ENCODE results near the gene CPVL. TPM values are rescaled to one million over a fixed set of nuclear protein-coding genes. Genes with fewer than 3 reads are reported as not detected.

Gene CPVL
- total RNA-seq, 1 experiment from 2014 or later = 26.9 TPM

DNA sequence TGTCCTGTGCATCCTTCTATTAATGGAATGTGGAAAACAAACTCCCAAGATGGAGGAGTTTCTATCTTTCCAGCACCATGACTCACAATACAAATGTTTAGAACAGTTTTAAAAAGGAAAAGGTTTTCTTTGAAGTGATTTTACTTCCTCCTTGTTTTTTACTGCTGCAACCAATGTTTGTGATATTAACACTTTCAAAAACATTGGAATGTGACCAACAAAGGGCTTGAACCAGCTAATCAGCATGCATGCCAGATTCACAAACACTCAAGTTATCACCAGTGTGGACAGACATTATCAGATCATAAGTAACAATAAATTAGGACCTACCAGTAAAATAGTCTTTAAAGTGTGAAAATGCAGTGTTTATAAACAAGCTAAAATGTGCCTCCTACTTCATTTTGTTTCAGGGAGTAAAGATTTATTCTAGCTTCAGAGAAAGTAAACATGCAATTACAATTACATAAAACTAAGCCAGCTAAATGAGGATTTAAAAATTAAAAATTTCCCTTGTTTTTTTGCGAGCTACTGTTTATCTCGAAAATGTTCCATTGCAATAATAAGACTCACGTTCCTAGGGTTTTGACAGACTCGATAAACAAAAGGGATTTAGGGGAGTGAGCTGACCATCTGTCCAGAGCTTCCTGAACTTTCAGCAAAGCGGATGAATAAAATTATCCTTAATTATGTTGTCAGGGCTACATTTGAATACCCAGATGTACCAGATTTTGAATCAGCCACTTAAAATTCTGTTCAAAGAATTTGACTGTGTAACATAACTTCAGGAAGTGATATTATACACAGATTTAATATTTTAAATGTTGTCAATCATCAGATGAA is 29.8 kb downstream of the CPVL start:
- no peak overlapping the region for H3K23ac ChIP-seq (ENCODE audit: insufficient read length, low read depth, low read length)
- no peak overlapping the region for H4K91ac ChIP-seq (ENCODE audit: insufficient read length, low read depth, low read length)
- no peaks in the 10 kb centered on the region for H3K23me2 ChIP-seq (ENCODE audit: insufficient read length, low read depth, low read length, poor library complexity, severe bottlenecking)

More for the DNA sequence above, 29.8 kb downstream of the CPVL start:
- H2BK120ac ChIP-seq (ENCODE audit: low read depth, low read length, poor library complexity, severe bottlenecking) = no peak overlapping the region
- H3K56ac ChIP-seq (ENCODE audit: insufficient read length, low read depth, low read length) = no peak overlapping the region
- H3K18ac ChIP-seq (ENCODE audit: insufficient read length, low read depth, low read length) = no peak overlapping the region
- no peak overlapping the region for H3T11ph ChIP-seq (ENCODE audit: low read length)
- H3K4me3 Mint-ChIP-seq = no peak overlapping the region
- H2BK12ac ChIP-seq (ENCODE audit: insufficient read length, low read depth, low read length) = no peak overlapping the region
- no peaks in the 10 kb centered on the region for H3K27me3 Mint-ChIP-seq (ENCODE audit: low read depth)
- H3K79me1 ChIP-seq (ENCODE audit: insufficient read depth, low read depth, low read length, poor library complexity, severe bottlenecking) = no peaks in the 10 kb centered on the region
- no peak overlapping the region for H3K14ac ChIP-seq (ENCODE audit: insufficient read depth, low read length)
- H4K8ac ChIP-seq (replicated peaks; ENCODE audit: insufficient read length, low read depth, low read length) = no peak overlapping the region
- no peak overlapping the region for H2BK5ac ChIP-seq (ENCODE audit: insufficient read length, low read length)
- DNase-seq = no peak
- no peaks in the 10 kb centered on the region for H4K20me1 ChIP-seq (ENCODE audit: control insufficient read depth, insufficient read depth, insufficient read length)
- no peaks in the 10 kb centered on the region for H3K4me1 ChIP-seq (ENCODE audit: insufficient read depth, low read length)
- H3K27ac ChIP-seq (ENCODE audit: insufficient read length, low read depth, low read length) = no peak overlapping the region
- H2AK5ac ChIP-seq (ENCODE audit: insufficient read length, low read length) = no peak overlapping the region
- H3K9ac ChIP-seq (ENCODE audit: extremely low read depth, insufficient read length, low read length) = no peak overlapping the region
- no peak overlapping the region for H4K5ac ChIP-seq (ENCODE audit: insufficient read length, low read depth, low read length)
- peaks cover 18 to 29% of the 10 kb centered on the region in 2 experiments for H3K4me1 Mint-ChIP-seq
- no peak overlapping the region for H3K4me2 ChIP-seq (ENCODE audit: insufficient read depth, insufficient read length, low read length)
- no peaks in the 10 kb centered on the region for H3K27me3 ChIP-seq (ENCODE audit: insufficient read depth, low read length)
- H3K9me3 Mint-ChIP-seq = no peaks in the 10 kb centered on the region
- no peaks in the 10 kb centered on the region; a peak in 1 of 7 replicates for H3K36me3 Mint-ChIP-seq (ENCODE audit: insufficient read depth in 1 of 3, low read depth in 3 of 3)
- no peak overlapping the region for H2BK20ac ChIP-seq (ENCODE audit: low read depth, low read length, poor library complexity, severe bottlenecking)
- no peaks in the 10 kb centered on the region for H3K79me2 ChIP-seq (ENCODE audit: insufficient read depth, low read length)
- H2AFZ ChIP-seq (ENCODE audit: low read length) = no peak overlapping the region
- TF ChIP-seq, protein P1, sequence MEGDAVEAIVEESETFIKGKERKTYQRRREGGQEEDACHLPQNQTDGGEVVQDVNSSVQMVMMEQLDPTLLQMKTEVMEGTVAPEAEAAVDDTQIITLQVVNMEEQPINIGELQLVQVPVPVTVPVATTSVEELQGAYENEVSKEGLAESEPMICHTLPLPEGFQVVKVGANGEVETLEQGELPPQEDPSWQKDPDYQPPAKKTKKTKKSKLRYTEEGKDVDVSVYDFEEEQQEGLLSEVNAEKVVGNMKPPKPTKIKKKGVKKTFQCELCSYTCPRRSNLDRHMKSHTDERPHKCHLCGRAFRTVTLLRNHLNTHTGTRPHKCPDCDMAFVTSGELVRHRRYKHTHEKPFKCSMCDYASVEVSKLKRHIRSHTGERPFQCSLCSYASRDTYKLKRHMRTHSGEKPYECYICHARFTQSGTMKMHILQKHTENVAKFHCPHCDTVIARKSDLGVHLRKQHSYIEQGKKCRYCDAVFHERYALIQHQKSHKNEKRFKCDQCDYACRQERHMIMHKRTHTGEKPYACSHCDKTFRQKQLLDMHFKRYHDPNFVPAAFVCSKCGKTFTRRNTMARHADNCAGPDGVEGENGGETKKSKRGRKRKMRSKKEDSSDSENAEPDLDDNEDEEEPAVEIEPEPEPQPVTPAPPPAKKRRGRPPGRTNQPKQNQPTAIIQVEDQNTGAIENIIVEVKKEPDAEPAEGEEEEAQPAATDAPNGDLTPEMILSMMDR (conservative IDR thresholded peaks at IDR 0.05) = no peak
- no peak overlapping the region for H3K4ac ChIP-seq (ENCODE audit: low read depth, low read length)
- no peaks in the 10 kb centered on the region for H3K9me3 ChIP-seq (ENCODE audit: control insufficient read depth, low read depth, low read length)
- no peak overlapping the region for H3K27ac Mint-ChIP-seq
- no peak overlapping the region for H2BK15ac ChIP-seq (ENCODE audit: low read depth, low read length)
- no CpG with 5 or more reads among the region's 5 CpGs for WGBS (ENCODE audit: extremely low coverage, insufficient read length, low lambda C conversion rate)

Data from H9 (cell line).